CD1c-positive myeloid dendritic cell (primary cell): ENCODE measurements around the gene STRA8.

Source experiments
- DNase-seq: peaks from one replicate; pipeline ENCODE4 v3.0.0-alpha.2; 2016; ENCODE audit errors: extremely low spot score

STRA8 gene, protein sequence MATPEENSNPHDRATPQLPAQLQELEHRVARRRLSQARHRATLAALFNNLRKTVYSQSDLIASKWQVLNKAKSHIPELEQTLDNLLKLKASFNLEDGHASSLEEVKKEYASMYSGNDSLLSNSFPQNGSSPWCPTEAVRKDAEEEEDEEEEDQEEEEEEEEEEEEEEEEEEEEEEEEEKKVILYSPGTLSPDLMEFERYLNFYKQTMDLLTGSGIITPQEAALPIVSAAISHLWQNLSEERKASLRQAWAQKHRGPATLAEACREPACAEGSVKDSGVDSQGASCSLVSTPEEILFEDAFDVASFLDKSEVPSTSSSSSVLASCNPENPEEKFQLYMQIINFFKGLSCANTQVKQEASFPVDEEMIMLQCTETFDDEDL

GRCh38 chr7:135233570-135233969 lies at the start of gene STRA8:
Gene STRA8, plus strand, starts transcription at chr7:135233838. Its CDS starts 6,687 bp downstream, at chr7:135240525.
- no peak for DNase-seq

- no peak for DNase-seq
Observed at GRCh38 chr7:135184254-135184841, 49.3 kb upstream of the STRA8 start.

DNA sequence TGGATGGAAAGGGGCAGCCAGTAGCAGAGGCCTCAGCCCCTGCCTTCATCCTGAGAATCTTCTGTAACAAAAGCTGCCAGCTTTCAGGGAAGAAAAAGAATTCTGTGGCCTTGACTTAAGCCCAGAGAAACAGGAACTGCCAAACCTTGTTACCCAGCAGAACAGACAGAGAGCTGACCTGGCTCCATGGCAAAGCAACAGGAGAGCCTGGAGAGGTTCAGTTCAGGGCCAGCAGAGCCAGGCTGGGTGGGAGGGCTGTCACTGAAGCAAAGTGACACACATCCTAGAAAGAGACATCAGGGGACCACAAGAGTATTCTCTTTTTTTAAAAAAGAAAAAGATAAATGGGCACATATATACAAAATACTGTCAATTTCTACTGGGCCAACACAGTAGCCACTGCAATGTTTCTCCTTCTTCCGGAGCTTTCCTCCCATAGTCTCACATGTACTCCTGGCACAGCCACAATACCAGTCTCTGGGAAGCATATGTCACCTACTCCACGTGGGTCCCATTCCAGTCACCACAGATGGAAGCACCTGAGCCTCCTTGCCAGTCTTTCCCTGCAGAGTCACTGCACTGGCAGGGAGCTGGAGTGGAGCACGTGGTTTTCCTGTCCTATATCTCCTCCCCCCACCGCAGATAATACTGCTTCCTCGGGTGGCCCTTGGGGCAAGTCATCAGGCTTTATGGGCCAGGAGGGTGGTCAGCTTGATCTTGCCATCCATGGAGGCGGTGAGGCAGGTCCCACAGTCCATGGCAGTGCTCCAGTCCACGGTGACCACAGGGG lies 48.0 kb upstream of the STRA8 start:
- DNase-seq = no peak

DNA sequence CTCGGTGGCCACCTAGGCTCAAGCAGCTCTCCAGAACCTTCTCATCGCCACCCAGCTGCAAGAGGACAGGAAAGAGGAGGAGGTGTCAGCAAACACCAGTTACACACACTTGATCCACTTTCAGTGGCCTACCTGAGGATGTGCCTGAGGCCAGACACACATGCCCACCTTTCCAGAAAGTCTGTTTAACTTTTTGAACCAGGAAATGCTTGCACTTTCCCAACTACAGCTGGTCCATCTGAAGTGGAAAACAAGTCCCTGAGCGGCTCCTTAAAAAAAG lies 47.4 kb upstream of the STRA8 start:
- no peak for DNase-seq

GRCh38 chr7:135186841-135187253 lies 46.8 kb upstream of the STRA8 start:
- DNase-seq = no peak

DNA sequence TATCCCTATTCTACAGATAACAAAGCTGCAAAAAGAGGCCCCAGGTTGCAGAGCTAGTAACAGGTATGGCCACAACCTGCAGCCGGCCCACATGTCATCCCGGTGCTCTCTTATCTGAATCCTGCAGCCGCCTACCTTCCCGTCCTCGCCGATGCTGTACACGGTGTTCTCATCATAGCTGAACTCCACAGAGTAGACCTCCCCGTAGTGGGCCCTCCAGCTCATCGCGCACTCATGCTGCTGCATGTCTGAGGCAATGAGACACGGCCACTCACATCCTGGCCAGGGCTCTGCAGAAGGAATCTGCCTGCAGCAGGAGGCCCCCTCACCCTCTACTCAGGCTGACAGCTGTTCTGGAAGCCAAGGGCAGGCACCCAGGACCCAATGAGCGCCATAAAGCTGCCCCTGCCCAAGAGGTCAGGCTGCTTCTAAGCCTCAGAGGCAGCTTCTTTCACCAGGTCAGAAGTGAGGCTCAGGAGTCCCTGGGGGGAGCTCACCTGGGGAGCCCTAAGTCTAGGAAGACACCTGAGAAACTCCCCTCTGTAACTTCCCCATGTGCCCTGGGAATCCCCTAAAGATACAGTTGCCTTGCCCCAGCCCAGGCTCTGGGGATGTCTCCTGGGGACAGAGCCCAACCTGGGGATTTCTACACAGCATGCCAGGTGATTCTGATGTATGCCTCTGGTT lies 45.2 kb upstream of the STRA8 start:
- no peak for DNase-seq

DNA sequence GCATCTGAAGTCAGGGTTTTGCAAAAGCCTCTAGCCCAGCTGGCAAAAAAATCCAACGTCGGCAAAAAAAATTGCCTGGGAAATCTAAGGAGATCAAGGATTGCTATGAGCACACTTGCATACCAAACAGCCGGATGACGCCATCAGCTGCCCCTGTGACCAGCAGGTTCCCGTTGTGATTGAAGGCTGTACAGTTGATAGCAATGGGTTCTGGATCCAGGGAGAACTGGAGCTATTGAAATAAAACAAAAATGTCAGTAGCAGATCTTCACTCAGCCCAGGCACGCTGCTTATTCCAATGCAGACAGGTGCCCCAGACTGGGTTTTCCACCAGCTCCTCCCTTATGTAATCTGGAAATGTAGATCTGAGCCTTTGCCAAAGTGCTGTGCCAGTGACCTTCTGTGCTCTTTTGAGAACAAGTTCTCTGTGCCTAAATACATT lies 44.4 kb upstream of the STRA8 start:
- no peak for DNase-seq

DNA sequence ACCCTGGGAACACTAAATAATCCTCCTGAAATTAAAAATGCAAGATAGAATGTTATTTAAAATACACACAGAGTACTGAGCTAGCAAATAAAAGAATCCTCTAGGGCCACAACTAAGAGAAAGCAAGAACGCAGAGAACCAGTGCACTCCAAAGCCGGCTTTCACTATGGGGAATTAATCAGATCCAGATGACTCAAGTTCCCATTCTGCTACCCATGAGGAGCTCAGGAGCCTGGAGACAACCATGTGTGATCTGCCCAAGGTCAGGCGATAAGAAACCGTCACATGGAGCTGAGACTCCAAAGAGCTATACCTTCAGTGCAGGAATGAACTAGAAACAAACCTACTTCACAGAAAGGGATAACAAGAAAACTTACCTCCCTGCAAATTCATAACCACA lies 43.7 kb upstream of the STRA8 start:
- no peak for DNase-seq

DNA sequence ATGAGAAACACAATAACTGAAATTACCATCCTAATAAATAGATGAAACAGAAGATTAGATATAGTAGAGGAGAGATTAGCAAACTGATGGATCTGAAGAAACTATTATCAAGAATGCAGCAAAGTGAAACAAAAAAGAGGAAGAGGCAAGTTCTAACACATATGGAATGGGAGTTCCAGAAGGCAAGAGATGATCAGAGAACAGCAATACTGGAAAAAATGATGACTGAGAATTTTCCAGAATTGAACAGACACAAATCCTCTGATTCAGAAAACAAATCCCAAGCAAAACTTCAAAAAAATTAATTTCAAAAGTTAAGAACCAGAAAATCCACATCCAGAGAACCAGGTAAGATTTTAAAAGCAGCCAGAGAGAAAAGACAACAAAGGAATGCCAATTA lies 42.9 kb upstream of the STRA8 start:
- DNase-seq = no peak

GRCh38 chr7:135192914-135193536 lies 40.6 kb upstream of the STRA8 start:
- DNase-seq = no peak

DNA sequence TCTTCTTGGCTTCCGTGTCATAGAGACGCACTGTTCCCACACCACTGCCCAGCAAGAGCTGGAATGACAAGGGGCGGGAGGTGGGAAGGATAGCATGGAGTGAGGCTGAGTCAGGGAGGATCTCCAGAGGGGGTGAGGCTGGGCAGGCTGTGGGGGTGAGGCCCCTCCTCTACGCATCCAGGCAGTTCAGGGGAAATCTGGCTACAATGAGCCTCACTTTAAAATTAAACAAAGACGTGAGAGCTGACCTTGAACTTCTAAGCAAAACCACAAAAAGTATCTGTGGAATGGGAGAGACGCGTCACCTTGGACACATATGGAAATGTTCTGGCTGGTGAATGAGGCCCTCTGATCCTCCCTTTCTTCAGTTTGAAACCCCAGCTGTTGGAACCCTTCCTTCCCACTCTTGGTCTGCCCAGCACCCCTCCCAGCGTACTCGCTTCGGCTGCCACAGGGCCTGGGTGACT lies 40.0 kb upstream of the STRA8 start:
- DNase-seq = no peak

- no peak for DNase-seq
Observed at GRCh38 chr7:135194494-135195095, 39.0 kb upstream of the STRA8 start.

DNA sequence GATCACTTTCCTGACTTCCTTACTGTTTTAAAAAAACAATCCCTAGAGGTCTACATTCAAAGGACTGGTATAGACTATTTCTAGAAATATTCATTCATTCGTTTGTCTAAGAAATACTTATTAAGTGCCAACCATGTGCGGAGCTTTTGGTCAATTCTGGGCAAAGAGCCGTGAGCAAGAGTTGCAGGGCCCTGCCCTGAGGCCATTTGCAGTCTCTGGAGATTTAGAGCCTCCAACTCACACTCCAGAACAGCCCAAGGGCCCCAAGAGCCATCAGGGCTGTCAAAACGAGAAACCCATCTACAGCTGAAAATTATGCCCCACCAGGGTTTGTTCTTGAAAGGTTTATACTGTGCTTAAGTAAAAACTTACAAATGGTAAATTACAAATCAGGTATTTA lies 38.5 kb upstream of the STRA8 start:
- no peak for DNase-seq

DNA sequence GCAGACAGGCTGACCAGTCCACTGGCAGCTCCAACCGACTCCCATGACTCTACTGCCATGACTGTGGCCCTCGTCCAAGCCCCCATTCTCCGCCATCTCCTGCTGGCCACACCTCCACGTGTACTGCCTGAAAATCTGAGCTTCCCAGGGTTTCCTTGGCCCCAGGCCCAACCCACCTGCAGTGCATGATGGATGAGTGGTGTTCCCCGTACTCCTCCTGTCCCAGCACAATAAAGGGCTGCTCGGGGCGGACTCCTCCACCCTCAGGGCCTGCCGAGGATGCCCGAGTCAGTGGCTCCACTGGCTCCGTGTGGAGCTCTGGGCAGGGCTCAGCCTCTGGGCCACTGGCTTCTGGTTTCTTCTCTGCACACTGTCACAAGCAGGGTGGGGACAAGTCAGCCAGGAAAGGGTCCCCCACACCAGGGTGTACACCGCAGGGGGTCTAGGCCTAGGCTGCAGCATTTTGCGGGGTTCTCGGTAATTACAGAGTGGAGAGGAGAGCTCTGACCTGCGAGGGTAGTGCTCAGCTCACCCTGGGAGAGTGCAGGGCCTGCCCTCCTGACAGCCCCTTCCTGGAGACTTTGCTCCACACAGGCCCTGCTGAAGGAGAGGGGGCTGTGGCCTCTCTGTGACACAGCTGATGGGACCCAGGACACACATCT lies 37.5 kb upstream of the STRA8 start:
- no peak for DNase-seq

- DNase-seq = no peak
Observed at GRCh38 chr7:135197343-135197742, 36.3 kb upstream of the STRA8 start.

GRCh38 chr7:135197906-135198655 lies 35.6 kb upstream of the STRA8 start:
- no peak for DNase-seq

GRCh38 chr7:135199439-135199838 lies 34.2 kb upstream of the STRA8 start:
- DNase-seq = no peak

DNA sequence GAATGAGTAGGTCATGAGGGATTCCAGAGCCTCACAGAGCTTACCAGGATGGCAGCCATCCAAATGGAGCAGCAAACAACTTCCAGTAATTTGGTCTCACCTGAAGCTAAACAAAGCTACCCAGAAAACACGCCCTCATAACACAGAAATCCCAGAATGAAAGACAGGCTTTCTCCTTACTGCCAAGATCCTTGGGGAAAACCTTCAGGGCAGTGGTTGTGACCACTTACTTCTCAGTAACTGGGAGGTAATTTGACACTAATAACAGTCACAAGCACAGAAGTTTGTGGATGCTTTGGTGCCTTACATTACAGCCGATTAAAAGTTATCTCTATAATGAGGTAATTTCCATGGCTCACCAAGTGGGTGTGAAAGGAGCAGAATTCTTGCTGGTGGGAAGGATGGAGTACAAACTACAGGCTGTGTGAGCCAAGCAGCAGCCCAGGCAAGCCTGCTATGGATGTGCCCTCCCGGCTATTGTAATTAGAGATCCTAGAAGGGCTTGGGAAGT lies 32.8 kb upstream of the STRA8 start:
- no peak for DNase-seq

GRCh38 chr7:135201350-135201749 lies 32.3 kb upstream of the STRA8 start:
- no peak for DNase-seq

- DNase-seq = no peak
Observed at GRCh38 chr7:135204341-135204749, 29.3 kb upstream of the STRA8 start.
